IPS DF 4.7 (cell line): ENCODE data around the gene NPSR1.
"Not testable (repeated sequence)": the region's sequence is repeated elsewhere in the genome, so short reads cannot be mapped to it uniquely, and the experiment has no call there.

ENCODE experiments used
- DNase-seq: peaks from one replicate; pipeline ENCODE4 v3.0.0-alpha.2; 2013; ENCODE audit warnings: low spot score; ENCODE audit errors: extremely low read depth

The NPSR1 gene

GRCh38 chr7:34835901-34836600 lies 178.0 kb downstream of the NPSR1 start:
- DNase-seq = no peak

- no peak for DNase-seq
These were observed 179.3 kb downstream of the NPSR1 start for GRCh38 chr7:34837316-34837715.

GRCh38 chr7:34837801-34838201 lies 179.8 kb downstream of the NPSR1 start:
- no peak for DNase-seq

- no peak for DNase-seq
These were observed 180.3 kb downstream of the NPSR1 start for GRCh38 chr7:34838329-34838728.

- DNase-seq = no peak
These were observed 181.6 kb downstream of the NPSR1 start for GRCh38 chr7:34839645-34840044.

- DNase-seq = no peak
These were observed 182.3 kb downstream of the NPSR1 start for GRCh38 chr7:34840176-34840785.

- no peak for DNase-seq
These were observed 183.3 kb downstream of the NPSR1 start for GRCh38 chr7:34841326-34841725.

- DNase-seq = no peak
These were observed 184.8 kb downstream of the NPSR1 start for GRCh38 chr7:34842782-34843181.

- DNase-seq = no peak
These were observed 186.4 kb downstream of the NPSR1 start for GRCh38 chr7:34844406-34844805.

- DNase-seq = no peak
These were observed 187.1 kb downstream of the NPSR1 start for GRCh38 chr7:34844936-34845665.

- DNase-seq = no peak
These were observed 187.8 kb downstream of the NPSR1 start for GRCh38 chr7:34845666-34846361.

- DNase-seq = no peak
These were observed 189.0 kb downstream of the NPSR1 start for GRCh38 chr7:34846976-34847375.

- no peak for DNase-seq
These were observed 190.7 kb downstream of the NPSR1 start for GRCh38 chr7:34848670-34849069.

GRCh38 chr7:34849163-34849960 lies 191.3 kb downstream of the NPSR1 start:
- no peak for DNase-seq

GRCh38 chr7:34849986-34850385 lies 192.0 kb downstream of the NPSR1 start:
- no peak for DNase-seq

- DNase-seq = no peak
These were observed 192.7 kb downstream of the NPSR1 start for GRCh38 chr7:34850681-34851080.

- no peak for DNase-seq
These were observed 193.4 kb downstream of the NPSR1 start for GRCh38 chr7:34851431-34851830.

- DNase-seq = not testable (repeated sequence)
These were observed 200.4 kb downstream of the NPSR1 start for GRCh38 chr7:34858444-34858843.

- DNase-seq = not testable (repeated sequence)
These were observed 201.3 kb downstream of the NPSR1 start for GRCh38 chr7:34859281-34859680.

- DNase-seq = not testable (repeated sequence)
These were observed 208.2 kb downstream of the NPSR1 start for GRCh38 chr7:34866222-34866621.

- not testable (repeated sequence) for DNase-seq
These were observed 209.3 kb downstream of the NPSR1 start for GRCh38 chr7:34867341-34867740.
